Right forelimb (tissue), 1 donor: ENCODE results near the gene CISD3.
A peak's percentile ranks its signal among the peaks of the same experiment; 100 is the strongest.

Experiments used
- DNase-seq: peaks from one replicate; pipeline ENCODE4 v3.0.0-alpha.2; 2018

Gene CISD3

GRCh38 chr17:38746004-38746848, 16.1 kb downstream of the CISD3 start:
- no peak for DNase-seq

DNA sequence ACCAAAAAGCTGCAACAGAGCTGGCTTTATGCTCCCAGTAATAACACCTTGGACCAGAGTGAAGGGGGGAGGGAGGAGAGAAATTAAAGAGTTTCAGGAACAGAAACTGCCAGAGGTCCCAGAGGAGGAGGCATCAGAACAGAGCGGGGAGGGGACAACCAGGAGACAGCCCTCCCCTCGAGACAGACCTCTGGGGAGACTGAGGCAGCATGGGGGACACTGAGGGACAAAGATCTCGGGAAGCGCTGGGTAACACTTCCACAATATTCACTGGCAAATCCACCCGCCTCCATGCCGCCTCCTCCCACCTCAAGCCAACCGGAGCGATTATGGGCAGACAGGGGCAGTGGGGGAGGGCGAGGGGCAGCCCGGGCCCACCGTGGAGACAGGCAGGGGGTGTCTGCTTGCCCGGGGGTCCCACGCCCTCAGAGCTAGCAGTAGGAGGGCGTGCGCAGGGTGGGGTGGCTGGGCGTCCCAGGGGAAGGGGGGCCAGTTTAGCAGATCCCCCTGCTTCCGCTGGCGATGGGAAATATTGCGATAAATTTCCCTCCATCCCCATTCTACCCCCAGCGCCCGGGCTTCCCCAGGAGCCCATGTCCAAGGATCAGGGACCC, 16.8 kb downstream of the CISD3 start:
- no peak for DNase-seq

- peak; percentile 76 for DNase-seq
These were observed 17.5 kb downstream of the CISD3 start for GRCh38 chr17:38747463-38748148.

GRCh38 chr17:38748149-38748891, 18.2 kb downstream of the CISD3 start, which contains the start of gene PCGF2:
TSS of gene PCGF2 (minus strand) at chr17:38748336. CDS start at chr17:38740402, 7,934 bp downstream.
- peak; percentile 94 for DNase-seq

- DNase-seq: no peak
These were observed 18.7 kb downstream of the CISD3 start for GRCh38 chr17:38748892-38749222.

DNA sequence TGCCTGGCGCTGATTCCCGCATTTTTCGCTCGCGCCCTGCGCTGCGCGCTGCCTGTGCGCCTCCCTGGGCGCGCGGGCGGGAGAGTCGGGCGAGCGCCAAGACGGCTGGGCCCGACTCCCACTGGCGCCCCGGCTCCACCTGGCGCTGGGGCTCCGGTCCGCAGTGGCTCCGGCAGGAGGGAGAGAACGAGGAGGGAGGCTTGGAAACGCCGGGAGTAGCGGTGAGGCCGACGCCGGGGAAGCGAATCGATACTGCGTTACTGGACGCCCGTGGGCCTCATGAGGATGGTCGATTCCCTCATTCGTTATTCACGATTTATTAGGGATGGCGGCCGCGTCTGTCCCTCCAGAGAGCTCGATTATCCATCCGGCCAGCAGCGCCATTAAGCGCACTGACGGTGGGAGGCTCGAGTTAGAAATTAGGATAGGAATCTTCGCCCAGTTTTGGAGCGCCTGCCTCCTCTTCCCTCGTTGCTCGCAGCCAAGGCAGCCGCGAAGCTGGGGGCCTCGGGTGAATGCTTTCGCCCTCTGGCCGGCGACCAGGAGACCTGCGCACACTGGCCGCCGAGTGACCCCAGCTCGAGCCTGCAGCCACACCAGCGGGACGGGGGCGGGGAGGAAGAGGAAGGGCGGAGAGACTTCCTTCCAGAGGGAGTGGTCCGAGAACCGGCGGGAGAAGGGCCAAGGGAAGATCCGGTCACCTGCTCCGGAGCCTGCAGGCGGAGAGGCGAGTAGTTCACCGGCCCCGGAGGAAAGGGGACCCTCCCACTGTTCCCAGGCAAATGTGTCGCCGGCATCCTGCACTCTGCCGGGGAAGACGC, 19.3 kb downstream of the CISD3 start:
- peak; percentile 88 for DNase-seq

GRCh38 chr17:38750044-38750311, 19.8 kb downstream of the CISD3 start:
- no peak for DNase-seq

- no peak for DNase-seq
These were observed 20.4 kb downstream of the CISD3 start for GRCh38 chr17:38750312-38751121.

DNA sequence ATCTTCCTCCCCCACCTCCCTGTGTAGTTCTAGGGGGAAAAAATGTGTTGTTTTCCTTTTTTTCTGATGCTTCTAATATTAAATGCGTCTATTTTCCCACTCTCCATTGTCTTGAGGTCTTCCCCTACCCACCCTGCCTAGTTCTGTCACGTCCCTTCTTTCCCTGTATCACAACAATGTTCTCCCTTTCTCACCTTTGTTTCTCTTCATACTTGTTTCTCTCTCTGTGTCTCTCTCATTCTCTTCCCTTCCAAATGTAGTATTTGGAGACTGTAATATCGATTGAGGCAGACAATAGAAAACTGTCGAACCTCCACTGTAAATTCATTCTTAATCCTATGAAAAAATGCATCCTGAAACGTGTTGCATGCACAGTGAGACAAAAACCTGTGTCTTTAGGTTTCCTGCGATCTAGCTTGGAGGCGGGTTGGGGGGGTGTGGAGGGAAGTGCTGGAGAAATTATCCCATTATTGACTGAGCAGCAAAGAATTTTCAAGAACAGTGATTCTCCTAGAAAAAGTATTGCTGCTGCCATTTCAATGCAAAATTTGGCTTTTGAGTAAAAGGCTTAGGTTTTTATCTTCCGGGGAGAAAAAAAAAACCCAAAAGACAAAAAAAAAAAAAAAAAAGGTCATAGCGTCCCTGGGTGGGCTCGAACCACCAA, 21.1 kb downstream of the CISD3 start:
- no peak for DNase-seq

DNA sequence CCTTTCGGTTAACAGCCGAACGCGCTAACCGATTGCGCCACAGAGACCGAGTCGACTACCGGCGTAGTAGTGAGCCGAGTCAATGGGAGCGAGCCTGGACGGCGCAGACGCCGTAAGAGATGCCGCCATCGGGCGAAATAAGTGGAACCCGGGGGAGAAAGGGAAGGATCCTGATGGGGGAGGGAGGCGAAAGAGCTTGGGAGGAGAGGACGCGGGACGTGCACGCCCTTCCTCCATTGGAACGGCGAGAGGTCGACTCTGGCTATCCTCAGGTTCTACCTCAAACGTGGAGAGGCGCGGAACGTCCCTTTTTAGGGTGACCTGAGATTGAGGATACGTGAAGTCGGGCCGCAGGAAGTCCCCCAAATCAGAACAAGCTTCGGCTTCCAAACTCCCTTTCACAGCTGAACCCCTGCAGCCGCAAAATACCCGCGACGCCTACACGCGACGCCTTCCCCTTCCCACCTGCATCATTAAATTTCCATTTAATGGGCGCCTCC, 21.7 kb downstream of the CISD3 start:
- peak; percentile 94 for DNase-seq

GRCh38 chr17:38752308-38753070, 22.3 kb downstream of the CISD3 start, which contains the start of gene PSMB3:
TSS of gene PSMB3 (plus strand) at chr17:38752741. CDS start at chr17:38752827, 86 bp downstream.
- DNase-seq: peak; percentile 96

DNA sequence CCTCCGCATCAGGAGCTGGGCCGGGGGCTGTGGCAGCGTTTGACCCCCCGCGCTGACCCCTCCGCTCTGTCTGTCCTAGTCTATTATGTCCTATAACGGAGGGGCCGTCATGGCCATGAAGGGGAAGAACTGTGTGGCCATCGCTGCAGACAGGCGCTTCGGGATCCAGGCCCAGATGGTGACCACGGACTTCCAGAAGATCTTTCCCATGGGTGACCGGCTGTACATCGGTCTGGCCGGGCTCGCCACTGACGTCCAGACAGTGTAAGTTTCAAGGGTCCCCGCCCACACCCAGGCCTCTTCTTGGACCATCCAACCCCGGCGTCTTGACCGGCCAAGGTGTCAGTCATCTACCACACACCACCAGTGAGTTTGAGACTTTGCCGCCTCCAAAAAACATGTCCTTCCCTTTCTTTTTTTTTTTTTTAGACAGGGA, 22.9 kb downstream of the CISD3 start:
- no peak for DNase-seq

DNA sequence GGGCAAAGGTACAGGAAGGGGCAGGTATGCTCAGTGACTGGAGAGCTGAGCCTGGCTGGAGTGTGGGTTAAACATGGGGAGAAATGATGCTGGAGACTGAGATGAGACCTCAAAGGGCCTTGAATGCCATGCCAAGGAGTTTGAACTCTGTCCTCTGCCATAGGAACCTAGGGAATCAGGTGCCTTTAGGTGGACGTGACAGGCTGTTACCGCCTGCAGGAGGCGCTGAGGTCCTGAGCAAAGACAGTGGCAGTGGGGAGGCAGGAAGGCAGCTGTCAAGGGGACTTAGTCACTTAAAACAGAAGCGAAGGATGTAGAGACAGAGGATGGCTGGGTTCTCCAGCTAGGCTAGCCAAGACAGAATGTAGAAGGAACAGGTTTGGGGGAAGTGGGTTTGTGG, 31.5 kb downstream of the CISD3 start:
- DNase-seq: no peak

DNA sequence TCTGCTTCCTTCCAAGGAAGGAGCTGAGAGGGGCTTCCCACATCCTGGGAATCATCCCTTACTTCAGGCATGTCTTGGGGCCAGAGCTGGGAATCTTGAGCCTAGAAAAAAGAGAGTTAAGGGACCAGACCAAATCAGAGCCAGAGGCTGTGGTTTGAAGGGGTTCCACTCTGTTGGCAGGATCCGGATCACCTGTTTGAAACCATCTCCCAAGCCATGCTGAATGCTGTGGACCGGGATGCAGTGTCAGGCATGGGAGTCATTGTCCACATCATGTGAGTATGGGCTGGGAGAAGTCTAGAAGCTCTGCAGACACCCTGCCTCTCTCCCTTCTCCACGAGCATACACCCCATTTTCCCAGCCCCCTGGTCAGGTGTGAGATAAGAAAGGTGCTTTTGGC, 32.1 kb downstream of the CISD3 start:
- no peak for DNase-seq

DNA sequence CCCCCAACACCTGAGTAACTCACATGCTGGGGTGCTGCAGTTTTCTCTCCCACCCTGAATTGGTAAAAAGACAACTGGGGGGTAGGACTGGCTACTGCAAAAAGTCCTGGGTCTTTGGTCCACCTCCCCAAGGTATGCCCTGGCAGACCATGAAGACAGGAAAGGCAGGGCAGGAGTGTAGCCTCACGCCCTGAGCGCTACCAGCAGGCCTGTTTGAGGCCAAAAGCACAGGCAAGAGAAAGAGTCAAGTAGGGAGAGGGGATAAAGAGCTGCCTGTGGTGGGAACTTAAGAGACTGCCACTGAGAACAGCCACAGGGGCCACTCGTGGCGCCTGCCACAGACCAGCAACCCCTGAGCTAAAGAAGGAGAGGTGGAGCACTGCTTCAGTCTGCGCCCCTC, 36.2 kb downstream of the CISD3 start:
- DNase-seq: no peak

DNA sequence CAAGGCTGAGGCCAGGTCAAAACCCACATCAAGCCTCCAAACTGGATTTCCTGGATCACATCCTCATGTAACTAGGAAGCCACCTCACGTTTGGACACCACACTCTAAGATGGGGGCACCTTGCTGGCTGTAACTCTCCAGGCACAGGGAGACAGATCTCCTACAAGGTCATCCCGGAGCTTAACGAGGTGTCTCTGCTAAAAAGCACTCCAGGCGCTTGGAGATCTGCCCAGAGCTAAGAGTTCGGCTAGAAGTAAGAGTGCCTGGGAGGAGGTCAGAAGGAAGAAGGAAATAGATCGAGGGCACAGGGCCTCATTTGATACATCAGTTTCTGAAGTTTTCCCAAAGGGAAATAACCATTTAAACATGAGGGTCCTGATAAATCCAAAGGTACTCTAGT, 38.3 kb downstream of the CISD3 start:
- DNase-seq: no peak

DNA sequence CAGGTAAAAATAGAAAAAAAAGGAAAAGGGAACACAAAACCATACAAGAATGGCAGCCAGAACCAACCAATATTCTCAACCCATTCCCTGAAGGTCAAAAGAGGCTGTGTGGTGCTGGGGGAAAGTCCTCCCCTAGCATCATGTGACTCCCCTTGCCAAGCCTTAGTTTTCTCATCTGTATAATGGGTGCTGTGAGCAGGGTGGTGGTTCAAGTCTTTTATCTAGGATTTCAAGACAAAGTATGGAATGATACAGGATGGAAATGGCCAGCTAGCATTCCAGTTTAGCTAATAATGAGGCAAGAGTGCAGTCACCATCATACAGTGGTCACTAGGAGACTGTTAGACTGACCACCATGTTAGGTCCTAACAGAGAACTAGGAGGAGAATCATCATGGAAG, 43.1 kb downstream of the CISD3 start:
- DNase-seq: no peak

GRCh38 chr17:38777641-38778250, 47.6 kb downstream of the CISD3 start:
- DNase-seq: no peak

DNA sequence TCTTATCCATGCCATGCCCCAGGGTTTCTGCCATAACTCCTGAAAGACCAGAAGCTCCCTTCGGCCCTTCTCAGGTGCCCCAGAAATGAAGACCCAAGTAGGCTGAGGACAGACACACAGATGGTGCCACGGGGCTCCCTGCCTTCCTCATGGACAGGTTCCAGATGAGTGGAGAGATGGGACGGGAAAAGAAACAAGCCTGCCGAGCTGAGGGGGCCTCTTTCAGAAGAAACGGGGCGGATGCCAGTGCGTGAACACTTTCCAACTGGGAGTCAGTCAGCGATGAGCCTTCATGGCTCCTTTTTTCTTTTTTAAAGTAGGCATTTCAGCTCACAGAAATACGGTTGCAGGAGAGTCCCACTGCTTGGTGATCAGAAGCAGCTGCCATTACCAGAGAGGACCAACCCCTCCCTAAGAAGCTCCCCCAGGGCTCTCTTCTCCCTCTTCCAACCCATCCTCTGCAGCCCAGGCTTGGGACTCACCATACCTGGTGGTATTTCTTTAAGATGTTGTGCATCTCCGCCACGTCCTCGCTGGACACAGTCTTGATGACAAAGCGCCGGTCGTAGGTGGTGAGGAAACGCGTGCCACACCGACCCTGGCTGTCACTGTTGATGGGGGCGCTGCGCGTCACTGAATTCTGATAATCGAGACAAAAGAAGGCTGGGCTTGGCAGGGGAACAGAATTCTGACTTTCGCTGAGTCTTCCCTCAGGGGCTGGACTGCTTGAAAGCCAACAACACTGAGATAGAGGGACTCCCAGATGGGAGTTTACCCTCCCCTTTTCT, 50.0 kb downstream of the CISD3 start:
- no peak for DNase-seq
